Subcutaneous preadipocyte (primary cell): ENCODE measurements around the gene RHBG. TPM values are rescaled to one million over a fixed set of nuclear protein-coding genes. Genes with fewer than 3 reads are reported as not detected.

Experiments
- small RNA-seq: library from RNA; depleted of rRNA; stranded (forward); fragments of <200 nt; gene quantifications from one replicate; pipeline ENCODE3, GENCODE V24; 2012
- total RNA-seq: library from RNA; depleted of rRNA; stranded (reverse); fragments of >200 nt; gene quantifications from 2 replicates; pipeline ENCODE4 v1.2.3, GENCODE V29; 2012

RHBG gene, protein sequence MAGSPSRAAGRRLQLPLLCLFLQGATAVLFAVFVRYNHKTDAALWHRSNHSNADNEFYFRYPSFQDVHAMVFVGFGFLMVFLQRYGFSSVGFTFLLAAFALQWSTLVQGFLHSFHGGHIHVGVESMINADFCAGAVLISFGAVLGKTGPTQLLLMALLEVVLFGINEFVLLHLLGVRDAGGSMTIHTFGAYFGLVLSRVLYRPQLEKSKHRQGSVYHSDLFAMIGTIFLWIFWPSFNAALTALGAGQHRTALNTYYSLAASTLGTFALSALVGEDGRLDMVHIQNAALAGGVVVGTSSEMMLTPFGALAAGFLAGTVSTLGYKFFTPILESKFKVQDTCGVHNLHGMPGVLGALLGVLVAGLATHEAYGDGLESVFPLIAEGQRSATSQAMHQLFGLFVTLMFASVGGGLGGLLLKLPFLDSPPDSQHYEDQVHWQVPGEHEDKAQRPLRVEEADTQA
- total RNA-seq: not detected in 2 replicates

DNA sequence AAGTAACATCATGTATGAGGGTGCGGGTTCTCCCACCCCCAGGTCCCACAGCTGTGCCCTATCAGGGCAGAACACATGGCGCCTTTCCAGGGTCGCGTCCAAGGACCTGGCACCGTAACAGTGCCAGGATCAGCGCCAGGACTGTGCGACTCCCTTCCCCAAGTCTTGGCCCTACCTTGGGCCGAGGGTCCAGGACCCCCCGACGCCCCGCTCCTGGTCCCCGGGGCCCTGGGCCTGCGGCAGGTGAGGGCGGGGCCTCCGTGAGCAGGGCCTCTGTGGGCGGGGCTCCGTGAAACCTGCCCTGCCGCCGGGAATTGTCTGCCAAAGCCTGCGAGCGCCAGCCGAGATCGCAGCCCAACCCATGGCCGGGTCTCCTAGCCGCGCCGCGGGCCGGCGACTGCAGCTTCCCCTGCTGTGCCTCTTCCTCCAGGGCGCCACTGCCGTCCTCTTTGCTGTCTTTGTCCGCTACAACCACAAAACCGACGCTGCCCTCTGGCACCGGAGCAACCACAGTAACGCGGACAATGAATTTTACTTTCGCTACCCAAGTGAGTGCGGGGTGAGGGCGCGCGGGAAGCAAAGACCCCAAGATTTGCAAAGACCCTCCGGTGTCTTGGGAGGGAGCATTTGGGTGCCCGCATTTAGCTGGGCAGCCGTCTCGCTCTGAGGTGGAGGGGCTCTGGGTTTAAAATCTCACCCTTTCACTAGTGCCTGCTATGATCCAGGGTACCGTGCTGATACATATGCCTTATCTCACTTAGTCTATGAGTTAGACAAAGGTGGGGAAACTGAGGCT lies at the start of gene RHBG:
Gene RHBG (plus strand): TSS at position 323 of the 796 bp plus-strand sequence. CDS start 39 bp downstream, at position 362.

DNA sequence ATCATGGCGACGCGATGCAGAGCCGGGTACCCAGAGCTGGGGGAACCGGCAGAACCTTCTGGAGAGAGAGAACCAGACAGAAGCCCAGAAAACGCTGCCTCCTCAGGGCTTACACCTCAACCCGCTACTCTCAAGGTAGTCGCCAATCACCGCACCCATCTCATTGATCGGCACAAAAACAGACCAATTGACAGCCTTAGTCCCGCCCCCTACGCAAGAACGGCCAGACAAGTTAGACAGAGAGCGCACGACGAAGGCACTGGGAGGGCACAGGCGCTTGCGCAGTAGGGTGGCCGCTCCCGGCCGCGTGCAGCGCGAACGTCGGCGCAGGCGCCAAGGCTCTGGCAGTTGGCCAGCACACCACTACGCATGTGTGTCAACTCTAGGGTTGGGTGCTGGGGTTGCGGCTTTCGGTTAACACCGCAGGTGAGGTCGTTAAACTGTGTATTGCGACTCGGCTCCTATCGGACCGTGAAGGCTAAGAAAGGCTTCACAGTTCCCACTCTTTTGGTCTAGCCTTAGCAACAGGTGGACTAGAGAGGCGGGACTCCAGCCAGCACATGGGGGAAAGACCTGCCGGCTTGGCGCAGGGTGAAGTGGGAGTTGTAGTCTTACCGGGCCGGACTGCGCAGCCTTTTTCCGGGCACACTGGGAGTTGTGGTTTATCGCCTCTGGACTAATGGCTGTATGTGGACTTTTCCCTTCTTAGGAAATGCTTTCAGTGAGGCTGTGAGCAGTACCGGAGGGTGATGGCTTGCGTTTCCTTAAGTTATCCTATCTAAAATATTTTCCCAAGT lies 30.6 kb upstream of the RHBG start, which contains the start of the genes CCT3 and TSACC:
Gene CCT3 (minus strand): TSS at position 113 of the 797 bp plus-strand sequence. CDS start 108 bp downstream, at position 5.
Gene TSACC (plus strand): TSS at position 347 of the 797 bp plus-strand sequence. CDS start 1,232 bp downstream, outside the sequence.

Small RNA genes within 50 kb of the gene (small RNA-seq; reads per million reads assigned to genes)
- not detected for gene MIR9-1

Other genes starting within 250 kb of the RHBG start
- gene SEMA4A, start 215.6 kb upstream of the RHBG start, total RNA-seq: 0.37 and 0.98 TPM in 2 replicates
- 12.1 and 17.0 TPM in 2 replicates for gene SLC25A44, start 175.1 kb upstream of the RHBG start, total RNA-seq
- 26.2 and 37.5 TPM in 2 replicates for gene PMF1, start 156.2 kb upstream of the RHBG start, total RNA-seq
- gene BGLAP, start 127.0 kb upstream of the RHBG start, total RNA-seq: 0.37 and 0.39 TPM in 2 replicates
- gene PAQR6, start 121.2 kb upstream of the RHBG start, total RNA-seq: 0.37 and 0.59 TPM in 2 replicates
- 27.6 and 44.8 TPM in 2 replicates for gene SMG5, start 86.4 kb upstream of the RHBG start, total RNA-seq
- gene TMEM79, start 84.9 kb upstream of the RHBG start, total RNA-seq: 1.5 and 2.3 TPM in 2 replicates
- gene GLMP, start 73.5 kb upstream of the RHBG start, total RNA-seq: 54.3 and 69.4 TPM in 2 replicates
- 0.39 TPM in 1 of 2 replicates, not detected in the other for gene VHLL, start 69.9 kb upstream of the RHBG start, total RNA-seq
- 481 and 491 TPM in 2 replicates for gene CCT3, start 30.9 kb upstream of the RHBG start, total RNA-seq
- gene TSACC, start 30.7 kb upstream of the RHBG start, total RNA-seq: 0.20 and 0.37 TPM in 2 replicates
- 8.1 and 10.9 TPM in 2 replicates for gene MEF2D, start 131.6 kb downstream of the RHBG start, total RNA-seq
- 32.7 and 54.2 TPM in 2 replicates for gene IQGAP3, start 203.4 kb downstream of the RHBG start, total RNA-seq
- not detected in 2 replicates for gene TTC24, start 210.5 kb downstream of the RHBG start, total RNA-seq
- 53.2 and 57.0 TPM in 2 replicates for gene NAXE, start 222.6 kb downstream of the RHBG start, total RNA-seq
- gene GPATCH4, start 232.3 kb downstream of the RHBG start, total RNA-seq: 12.9 and 20.5 TPM in 2 replicates